GM03348 (cell line): ENCODE measurements around the gene ADGRL4.
"Not testable (repeated sequence)": the region's sequence is repeated elsewhere in the genome, so short reads cannot be mapped to it uniquely, and the experiment has no call there.

Source experiments
- DNase-seq: peaks from one replicate; pipeline ENCODE4 v3.0.0; 2012; ENCODE audit warnings: low spot score

The ADGRL4 gene

DNA sequence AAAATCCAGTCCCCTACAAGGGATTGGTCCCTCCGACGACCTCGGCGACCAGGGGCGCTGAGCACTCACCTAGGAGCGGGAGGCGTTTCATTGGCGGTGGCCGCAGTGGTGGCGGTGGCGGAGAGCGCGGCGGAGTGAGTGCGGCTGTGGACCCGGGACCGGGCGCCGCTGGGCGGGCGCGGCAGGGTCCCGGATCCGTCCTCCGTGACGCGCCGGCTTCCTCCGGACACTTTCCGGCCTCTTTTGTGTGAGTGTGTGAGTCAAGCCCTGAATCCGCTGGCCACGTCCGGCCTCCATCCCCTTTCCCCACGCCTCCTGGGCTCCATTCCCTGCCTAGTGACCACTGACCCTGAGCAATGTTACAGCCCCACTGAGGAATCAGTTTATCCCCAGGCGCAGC, at the start of gene ADGRL4:
ADGRL4 (minus strand) TSS at position 167 of the 400 bp plus-strand sequence; CDS start at position 91, 76 bp downstream.
- peak; percentile 76 for DNase-seq

DNA sequence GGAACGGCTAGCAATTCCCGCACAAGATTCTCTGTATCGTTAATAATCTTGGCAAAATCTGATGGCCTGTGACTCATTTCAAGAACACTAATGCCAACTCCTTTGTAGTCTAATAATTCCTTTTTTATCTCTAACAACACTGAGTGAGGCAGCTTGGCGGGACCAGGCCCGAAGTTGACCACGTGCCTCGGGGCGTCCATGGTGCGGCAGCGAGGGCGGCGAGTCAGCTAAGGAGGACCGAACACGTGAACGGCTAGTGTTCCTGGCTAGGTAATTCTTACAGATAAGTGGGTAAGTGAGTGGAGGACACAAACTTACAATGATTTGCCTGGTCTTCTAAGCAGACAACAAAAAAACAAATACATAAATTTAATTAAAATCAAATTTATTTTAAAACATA, 49.3 kb upstream of the ADGRL4 start:
- no peak for DNase-seq

DNA sequence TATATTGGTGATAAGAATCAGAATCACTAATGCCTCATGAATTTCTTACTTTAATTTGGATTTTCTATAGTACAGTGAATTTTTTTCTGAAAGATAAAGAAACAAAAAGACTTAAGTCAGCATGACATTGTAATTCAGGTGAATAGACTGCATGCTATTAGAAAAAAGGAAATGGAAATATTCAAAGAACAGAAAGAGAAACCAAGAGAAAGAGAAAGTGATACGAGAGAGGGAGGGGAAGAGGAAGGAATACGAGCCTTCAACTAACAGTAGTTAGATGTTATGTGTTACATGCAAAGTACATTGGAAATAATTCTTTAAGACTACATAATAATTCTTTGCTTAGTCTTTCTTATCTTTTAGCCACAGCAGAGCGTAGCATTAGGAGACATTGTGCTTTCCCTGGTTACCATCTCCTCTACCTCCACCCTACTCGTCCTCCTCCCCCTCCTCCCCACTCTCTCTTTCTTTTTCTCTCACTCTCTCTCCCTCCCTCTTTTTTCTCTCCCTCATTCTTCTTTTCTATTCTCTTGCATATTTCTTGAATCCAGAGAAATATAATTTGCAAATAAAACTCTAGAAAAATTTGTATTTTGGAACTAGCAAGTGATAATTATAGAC, 46.4 kb upstream of the ADGRL4 start:
- DNase-seq: no peak

DNA sequence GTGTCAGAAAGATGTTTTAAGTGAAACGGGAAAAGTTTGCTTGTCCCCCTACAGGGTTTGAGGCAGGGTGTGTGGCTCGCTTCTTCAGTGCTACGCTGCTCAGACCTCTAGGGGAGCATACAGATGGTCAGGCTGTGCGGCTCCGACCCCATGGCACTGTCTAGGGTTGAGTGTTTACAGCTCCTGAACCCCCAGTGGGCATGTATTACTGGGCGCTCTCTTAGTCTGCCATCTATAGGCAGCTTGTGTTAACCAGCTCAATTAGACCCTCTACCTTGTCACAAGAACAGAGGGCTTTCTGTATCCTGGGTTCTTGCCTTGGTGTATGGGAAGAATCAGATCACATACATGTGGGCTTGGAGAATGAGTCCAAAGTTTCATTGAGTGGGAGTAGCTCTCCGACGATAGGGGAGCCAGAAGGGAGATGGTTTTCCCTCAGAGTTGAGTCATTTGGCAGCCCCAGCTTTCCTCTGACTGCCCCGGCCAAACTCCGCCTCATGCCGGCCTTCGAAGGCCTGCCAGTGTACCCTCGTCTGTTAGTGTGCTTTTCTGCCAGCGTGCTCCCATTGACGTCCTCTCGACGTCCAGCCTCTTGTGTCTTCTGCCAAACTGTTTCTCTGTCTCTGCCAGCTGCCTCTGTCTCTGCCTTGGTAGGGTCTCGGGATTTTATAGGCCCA, 38.6 kb upstream of the ADGRL4 start:
- no peak for DNase-seq

DNA sequence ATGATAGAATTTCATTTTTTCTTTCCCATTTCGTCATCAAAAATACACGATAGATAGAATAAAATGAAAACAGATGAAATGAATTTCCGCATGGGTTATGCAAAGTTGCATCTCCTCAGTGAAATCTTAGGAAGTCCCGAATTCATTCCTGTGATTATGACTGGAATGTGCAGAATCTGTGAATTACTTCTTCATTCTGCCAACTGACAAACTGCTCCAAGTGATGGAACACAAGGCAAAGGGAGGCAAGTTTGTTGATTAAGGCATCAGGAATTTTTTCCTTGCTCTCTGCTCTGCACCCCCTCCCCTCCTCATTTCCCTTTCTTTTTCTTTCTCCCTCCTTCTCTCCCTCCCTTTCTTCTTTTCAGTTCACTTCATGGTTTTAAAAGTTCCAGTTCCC, 37.0 kb upstream of the ADGRL4 start:
- DNase-seq: peak; percentile 76

DNA sequence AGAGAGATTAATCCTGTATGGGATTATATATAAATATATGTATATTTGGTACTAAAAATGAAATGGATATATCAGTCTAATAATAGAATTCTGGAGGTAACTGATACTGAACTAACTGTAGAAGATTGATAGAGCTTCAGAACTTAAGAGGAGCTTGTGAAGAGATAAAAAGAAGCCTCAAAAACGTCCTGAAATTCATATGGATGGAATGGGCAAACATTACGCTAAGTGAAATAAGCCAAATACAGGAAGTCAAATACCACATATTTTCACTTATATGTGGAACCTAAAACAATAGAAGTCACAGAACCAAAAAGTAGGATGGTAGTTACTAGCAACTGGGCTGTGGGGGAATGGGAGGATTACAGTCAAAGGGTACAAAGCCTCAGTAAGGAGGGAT, 36.0 kb upstream of the ADGRL4 start:
- no peak for DNase-seq

DNA sequence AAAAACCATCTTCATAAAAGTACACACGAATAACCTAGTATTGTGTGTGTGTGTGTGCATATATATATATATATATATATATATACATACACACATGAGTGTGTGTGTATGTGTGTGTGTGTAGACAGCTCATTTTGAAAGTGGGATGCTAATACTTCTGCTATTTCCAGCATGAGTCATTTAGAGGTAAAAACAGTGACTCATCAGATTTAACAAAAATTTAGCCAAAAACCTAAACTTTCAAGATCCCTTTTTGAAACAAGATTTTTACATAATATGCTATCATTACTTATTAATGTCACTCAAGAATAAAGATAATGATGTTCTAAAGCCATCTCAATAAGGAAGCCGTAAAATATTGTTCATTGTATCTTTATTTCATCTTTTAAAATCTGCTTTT, 35.6 kb upstream of the ADGRL4 start:
- peak; percentile 35 for DNase-seq

DNA sequence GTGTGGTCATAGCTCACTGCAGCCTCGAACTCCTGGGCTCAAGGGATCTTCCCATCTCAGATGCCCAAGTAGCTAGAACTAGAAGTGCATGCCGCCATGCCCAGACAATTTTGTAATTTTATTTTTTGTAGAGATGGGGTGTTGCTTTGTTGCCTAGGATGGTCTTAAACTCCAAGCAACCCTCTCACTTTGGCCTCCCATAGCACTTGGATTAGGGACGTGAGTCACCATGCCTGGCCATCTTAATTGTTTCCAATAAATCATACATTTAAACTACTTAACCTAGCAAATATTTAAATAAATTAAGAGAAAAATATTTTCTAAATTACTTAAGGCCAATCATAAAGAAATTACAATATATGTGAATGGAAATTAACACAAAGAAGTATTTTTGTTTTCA, 35.1 kb upstream of the ADGRL4 start:
- no peak for DNase-seq

DNA sequence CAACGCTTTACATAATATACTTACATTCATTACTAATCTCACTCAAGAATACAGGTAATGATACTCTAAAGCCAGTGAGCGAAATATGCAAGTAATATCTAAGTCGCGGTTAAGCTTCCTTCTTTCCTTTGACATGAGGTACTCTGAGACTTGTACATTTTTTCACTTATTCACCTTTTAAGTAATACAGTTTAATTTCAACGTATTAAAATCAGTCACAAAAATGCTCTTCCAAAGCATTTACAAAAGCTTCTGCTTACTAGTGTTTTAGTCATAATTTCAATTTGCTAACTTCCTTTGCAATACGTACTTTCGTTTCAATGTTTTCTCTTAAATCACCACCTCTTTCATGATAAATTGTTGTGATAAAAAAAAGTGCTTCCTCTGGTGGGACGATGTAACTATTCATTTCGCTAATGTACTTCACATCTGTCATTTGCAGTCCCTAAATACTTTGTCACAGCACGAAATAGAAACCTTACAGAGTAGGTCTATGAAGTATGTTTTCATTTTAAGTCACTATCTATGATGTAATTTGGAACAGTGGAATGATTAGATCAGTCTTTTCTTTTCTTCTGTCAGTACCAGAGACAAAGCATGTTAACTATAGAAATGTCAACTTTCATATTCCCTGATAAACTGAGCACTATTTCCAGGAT, 34.0 kb upstream of the ADGRL4 start:
- DNase-seq: peak; percentile 6

DNA sequence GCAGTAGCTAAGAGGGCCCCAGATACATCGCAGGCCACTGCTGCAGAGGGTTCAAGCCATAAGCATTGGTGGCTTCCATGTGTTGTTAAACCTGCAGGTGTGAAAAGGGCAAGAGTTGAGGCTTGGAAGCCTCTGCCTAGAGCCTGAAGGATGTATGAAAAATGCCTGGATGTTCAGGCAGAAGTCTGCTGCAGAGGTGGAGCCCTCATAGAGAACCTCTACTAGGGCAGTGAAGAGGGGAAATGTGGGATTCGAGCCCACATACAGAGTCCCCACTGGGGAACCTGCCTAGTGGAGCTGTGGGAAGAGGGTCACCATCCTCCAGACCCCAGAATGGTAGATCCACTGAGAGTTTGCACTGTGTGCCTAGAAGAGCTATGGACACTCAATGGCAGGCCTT, 30.6 kb upstream of the ADGRL4 start:
- no peak for DNase-seq

DNA sequence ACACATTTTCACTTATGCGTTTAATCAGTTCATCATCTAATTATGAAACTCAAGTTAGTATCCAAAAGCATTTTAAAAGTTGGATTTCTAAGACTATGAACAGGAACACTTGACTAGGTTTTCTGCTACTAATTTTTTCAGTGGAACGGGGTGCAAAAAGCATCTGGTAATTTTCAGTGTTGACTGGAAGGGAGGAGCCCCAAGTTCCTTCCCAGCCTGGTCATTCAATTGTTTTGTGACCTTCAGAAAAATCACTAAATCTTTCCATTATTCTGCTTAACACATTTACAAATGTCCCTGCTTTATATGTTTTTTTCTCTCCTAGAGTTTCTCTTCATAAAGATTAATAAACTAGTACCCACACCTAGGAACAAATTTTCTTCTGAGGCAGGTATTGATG, 6.0 kb upstream of the ADGRL4 start:
- no peak for DNase-seq

DNA sequence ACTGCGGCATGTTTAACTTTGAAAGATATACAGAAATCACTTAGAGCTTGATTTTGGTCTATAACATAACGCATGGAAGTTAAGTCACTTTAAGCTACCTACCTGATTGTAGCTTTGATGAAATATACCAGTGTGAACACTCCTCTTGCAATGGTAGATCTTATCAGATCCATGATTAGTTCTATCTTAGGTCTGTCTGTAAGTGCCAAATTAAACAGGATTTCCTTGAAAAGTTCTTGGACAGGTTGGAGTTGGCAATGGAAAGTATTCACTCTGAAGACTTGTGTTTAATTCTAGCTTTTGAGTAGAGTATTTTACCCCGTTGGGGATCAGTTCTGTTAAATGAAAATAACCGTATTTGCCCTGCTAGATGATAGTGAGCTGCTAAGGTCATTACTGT, 4.1 kb upstream of the ADGRL4 start:
- DNase-seq: no peak

DNA sequence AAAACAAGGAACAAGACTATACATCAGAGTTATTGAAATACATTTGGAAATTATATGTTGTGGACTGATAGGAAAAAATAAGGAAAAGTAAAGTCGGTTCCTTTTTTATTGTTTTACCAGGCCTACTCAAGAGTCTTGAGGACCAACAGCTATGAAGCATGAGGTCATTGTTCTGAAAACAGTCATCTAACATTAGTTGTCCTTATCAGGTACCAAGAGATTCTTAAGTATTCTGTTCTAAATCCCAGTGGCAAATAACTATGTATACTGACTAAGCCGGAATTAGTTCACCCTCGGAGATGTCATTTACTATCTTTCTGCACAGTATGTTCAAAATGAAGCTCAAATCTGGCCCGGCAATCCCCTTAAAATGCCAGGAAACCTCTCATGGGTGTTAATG, 585 bp downstream of the ADGRL4 start:
- DNase-seq: peak; percentile 3

DNA sequence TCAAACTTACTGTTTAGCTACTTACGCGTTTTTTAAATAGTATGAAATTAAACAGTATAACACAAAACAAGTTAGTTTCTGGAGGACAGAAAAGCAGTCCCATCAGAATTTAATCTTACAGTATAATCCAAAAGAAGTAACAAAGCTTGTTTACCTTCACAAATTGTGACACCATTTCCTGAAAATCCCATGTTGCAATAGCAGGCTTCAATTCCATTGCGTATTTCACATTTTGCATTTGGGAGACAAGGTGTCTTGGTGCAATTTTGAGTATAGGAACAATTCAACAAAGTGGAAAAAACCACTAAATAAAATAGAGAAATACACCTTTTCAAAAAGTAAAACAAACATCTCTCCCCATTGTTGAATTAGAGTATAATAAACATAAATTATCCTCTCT, 1.6 kb downstream of the ADGRL4 start:
- DNase-seq: no peak

DNA sequence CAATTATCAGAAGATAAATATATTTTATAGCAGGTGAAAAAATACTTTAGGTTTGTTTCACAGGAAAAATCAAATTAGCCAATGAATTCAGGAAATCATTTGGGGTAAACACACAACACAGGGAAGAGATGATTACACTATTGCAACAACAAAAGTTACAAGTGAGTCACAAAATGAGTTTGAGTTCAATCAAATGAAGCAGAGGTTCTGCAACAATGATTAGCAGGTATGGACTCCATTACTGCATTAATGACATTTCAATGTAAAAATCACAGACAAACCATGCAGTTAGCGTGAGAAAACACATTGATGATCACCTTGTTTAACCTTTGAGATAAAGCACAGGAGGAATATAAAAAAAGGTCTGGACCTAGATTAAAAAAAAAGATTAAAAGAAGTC, 9.7 kb downstream of the ADGRL4 start:
- no peak for DNase-seq

DNA sequence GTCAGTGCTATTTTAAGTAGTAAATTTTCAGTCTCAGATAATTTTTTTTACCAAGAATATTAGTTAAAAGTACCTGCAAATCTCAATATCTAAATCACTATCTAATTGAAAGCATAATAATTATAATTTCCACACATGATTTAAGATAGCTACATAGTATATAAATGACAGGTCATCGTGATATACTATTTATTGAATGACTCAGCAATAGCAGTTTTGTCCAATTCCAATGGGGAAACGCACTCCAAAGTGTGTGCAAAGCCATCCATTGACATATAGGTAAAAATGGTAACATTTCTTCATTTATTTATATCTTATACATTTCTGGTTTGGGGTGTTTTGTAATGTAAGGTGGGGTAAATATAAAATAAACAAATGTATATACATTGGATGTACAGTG, 19.5 kb downstream of the ADGRL4 start:
- DNase-seq: no peak

DNA sequence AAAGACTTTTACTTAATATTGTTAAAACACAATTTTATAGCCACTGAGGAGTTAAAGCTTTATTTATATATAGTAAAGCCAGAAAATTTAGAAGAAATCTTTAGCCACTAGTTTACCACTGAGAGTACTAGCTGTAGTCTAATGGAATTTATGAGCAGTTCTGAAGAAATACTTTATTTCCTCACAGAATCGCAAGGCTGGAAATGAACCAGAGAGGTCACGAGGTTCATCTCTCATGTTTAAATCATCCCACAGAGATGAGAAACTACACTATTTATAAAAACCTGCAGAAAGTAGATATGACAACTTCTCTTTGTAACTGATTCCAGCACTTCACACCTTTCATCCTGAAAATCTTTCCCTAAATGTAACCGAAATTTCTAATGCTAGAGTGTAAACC, 26.0 kb downstream of the ADGRL4 start:
- DNase-seq: no peak

DNA sequence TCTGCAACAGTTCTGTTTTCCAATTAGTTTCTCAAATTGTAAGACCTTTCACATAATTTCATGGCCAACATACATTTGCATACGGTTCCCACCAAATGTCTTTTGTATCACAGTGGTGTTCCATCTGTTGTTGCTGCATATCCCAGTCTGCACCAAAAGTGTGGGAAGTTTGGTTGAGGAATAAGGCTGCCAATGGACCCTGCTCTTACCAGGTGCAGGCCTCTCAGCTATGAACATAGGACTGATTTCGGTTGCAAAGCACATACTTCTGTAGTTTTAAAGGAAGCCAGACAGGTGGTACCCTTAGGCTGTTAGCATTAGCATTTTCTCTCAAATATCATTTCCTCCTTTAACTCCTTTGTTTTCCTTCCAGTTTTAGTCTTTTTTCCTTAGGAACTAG, 33.8 kb downstream of the ADGRL4 start:
- no peak for DNase-seq

DNA sequence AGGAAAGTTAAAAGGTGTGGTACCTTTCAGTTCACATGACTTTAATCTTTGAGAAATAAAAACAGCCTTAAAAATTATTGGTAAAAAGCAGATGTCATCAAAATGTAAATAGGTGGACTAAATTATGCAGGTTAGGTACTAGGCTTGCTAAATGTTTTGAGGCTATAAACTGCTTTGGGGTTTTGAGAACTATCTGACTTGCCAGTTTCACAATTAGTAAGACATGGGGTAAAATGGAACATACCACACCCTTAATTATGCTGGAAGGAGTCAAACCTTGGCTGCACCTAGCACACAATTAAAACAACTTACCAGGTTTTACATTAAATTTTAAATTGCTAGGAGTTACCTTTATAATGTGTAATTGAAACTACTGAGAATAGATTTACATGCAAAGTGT, 39.4 kb downstream of the ADGRL4 start:
- not testable (repeated sequence) for DNase-seq

DNA sequence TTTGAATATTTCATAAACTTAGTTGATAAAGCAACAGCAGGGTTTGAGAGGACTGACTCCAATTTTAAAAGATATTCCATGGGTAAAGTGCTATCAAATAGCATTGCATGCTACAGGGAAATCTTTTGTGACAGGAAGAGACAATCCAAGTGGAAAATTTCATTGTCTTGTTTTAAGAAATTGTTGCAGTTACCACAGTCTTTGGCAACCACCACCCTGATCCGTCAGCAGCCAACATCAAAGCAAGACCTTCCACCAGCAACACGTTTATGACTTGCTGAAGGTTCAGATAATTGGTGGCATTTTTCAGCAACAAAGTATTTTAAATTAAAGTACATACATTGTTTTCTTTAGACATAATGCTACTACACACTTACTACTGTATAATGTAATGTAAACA, 47.8 kb downstream of the ADGRL4 start:
- DNase-seq: no peak

DNA sequence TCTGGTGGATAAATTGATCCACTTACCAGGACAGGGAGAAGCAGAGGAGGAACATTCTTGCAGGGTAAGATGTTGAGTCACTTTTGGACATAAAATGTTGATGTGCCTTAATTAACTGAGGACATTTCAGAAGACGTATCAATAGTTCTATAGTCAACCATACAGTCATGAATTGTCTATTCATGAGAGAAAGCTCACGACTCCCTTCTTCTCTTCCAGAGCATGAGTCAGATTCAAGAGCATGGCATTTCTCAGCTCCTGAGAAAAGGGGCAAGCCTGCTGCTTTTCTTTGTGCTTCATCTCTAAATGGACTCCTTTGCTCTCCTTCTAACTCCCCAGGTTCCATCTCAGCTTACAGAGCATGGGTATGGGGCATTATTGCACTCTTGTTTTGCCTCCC, 55.7 kb downstream of the ADGRL4 start:
- no peak for DNase-seq

DNA sequence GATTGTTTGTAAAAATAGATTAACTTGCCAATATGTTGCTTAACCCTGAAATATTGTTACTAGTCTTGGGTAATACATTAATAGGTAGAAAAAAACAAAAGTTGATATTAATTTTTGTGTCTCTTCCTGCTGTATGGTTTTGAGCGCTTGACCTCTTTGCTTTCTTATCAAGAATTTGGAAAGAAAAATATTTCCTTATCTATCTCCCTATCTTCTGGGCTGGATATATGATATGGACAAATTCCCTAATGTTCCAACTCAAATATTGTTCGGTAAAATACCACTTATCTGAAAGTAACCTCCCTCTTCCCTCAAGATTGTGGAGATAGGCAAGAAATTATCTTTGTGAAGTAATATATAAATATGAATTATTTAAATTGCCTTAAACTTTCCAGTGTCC, 57.3 kb downstream of the ADGRL4 start:
- DNase-seq: no peak

DNA sequence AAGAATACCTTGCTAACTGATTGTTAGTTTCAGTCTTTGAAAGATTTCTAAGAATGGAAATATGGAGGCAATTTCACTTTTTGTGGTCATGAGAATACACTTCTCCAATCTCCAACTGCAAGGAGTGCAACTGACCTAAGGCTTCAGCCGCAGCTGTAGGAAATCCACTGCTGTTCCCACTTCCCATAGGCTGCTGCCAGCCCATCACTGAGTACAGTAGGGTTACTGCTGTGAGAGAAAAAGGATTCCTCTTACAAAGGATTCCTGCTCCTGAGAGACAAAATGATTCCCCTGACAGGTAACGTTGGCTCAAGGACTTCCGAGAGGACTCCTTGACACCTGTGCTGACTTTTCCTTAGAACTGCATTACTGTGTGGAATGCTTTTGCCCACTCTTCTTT, 87.4 kb downstream of the ADGRL4 start:
- DNase-seq: no peak

DNA sequence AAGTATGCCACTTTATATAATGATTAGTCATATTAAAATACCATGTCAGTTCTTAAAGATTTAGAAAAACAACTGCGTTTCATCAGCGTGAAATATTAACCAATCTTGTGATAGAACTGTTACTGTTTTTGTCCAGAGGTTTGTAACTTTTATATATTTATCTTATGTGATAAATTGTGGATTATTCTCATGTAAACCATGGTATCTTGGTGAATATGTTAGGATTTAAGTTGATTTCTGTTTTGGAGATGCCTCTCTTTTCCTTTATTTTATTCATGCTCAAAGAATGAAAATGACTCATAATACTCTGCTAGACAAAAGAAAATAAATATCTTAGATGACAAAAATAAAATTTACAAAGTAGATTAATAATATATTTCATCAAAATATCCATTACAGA, 88.4 kb downstream of the ADGRL4 start:
- DNase-seq: peak; percentile 7
